Sigmoid colon (tissue), 4 donors: ENCODE measurements around the gene TMEM121.

Experiments
- CTCF ChIP-seq, 4 experiments: fragments of 450-650 bp in 3 of 4; fragments of 200-600 bp in 1 of 4; IDR thresholded peaks; one replicate each; pipeline ENCODE4 v1.5.1; 2016 to 2019; ENCODE audit warnings: antibody characterized with exemption in 4 of 4, mild to moderate bottlenecking in 3 of 4, moderate library complexity in 2 of 4
- EP300 ChIP-seq, 4 donors: sonication (generic); formaldehyde crosslinking; IDR thresholded peaks; one replicate each; pipeline ENCODE4 v1.6.1; 2017; ENCODE audit warnings: antibody characterized with exemption in 4 of 4
- POLR2A ChIP-seq, 2 donors: fragments of 450-650 bp; IDR thresholded peaks; one replicate each; pipeline ENCODE4 v1.6.1; 2016; ENCODE audit warnings: antibody characterized with exemption in 2 of 2, mild to moderate bottlenecking in 2 of 2, moderate library complexity in 2 of 2

GRCh38 chr14:105578070-105578469 lies 51.7 kb downstream of the TMEM121 start:
- TF ChIP-seq POLR2A (IDR thresholded peaks at IDR 0.05): no peak
- no peak for TF ChIP-seq CTCF (IDR thresholded peaks at IDR 0.05)
- no peak for TF ChIP-seq EP300 (IDR thresholded peaks at IDR 0.05)
